HG03196 (cell line): ENCODE measurements around the gene C7.
"Not testable (repeated sequence)": the region's sequence is repeated elsewhere in the genome, so short reads cannot be mapped to it uniquely, and the experiment has no call there.

Experiments
- ATAC-seq: cut with Tn5 transposase; IDR thresholded peaks from one replicate; pipeline ENCODE4 v1.9.1; 2021; ENCODE audit not compliant: unreplicated experiment

Gene C7

GRCh38 chr5:40909264-40909663 is at the start of gene C7:
C7 (plus strand) TSS chr5:40909497; CDS start chr5:40909611, 114 bp downstream.
- no peak for ATAC-seq

DNA sequence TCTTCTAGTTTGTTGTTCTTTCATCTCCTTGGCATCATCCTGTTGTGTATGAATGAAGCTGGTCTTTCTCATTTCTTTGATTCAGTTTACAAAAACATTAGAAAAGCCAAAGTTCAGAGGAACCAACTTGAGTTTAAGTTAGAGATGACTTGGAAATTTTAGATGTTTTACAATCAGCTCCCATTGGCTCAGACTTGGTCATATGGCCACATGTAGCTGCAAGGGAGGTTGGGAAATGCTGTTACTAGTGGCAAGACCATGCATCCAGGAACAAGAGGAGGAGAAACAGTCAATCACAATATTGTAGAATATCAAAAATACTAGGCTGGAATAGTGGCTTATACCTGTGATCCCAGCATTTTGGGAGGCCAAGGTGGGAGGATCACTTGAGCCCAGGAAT is 48.6 kb upstream of the C7 start:
- ATAC-seq: no peak

DNA sequence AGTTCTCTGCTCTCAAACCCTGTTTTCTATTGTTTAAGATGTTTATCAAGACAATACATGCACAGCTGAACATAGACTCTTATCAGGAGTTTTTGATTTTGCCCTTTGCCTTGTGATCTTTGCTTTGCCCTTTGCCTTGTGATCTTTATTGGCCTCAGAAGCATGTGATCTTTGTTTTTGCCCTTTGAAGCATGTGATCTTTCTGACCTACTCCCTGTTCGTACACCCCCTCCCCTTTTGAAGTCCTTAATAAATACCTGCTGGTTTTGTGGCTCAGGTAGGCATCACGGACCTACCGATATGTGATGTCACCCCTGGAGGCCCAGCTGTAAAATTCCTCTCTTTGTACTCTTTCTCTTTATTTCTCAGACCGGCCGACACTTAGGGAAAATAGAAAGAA is 44.3 kb upstream of the C7 start:
- not testable (repeated sequence) for ATAC-seq

- ATAC-seq: no peak
Measured at GRCh38 chr5:40866844-40867243, 42.5 kb upstream of the C7 start.

DNA sequence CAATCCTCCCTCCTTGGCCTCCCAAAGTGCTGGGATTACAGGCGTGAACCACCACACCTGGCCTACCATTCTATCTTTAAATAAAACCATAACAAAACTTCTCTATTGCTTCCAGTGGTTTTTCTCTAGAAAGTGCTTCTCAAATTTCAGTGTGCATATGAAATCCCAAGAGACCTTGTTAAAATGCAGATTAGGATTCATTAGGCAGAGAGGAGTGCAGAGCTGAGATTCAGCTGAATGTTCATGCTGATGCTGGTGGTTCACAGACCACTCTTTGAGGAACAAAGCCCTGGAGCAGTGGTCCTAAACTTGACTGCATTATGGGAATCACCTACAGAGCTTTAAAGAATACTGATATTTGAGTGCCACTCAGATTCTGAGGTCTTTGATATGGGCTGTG is 39.9 kb upstream of the C7 start:
- no peak for ATAC-seq

- no peak for ATAC-seq
Measured at GRCh38 chr5:40871177-40871576, 38.1 kb upstream of the C7 start.

- ATAC-seq: not testable (repeated sequence)
Measured at GRCh38 chr5:40872253-40872652, 37.0 kb upstream of the C7 start.

- ATAC-seq: no peak
Measured at GRCh38 chr5:40873286-40873880, 35.9 kb upstream of the C7 start.

DNA sequence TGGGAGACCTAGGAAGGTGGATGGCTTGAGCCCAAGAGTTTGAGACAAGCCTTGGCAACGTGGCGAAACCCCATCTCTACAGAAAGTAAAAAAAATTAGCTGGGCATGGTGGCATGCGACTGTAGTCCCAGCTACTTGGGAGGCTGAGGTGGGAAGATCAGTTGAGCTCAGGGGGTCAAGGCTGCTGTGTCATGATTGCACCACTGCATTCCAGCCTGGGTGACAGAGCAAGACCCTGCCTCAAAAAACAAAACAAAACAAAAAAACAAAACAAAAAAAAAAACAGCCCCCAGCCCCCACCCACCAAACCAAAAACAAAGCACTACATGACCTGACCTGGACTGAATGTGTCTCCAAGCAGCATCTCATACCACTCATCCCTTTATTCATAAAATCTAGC is 33.3 kb upstream of the C7 start:
- no peak for ATAC-seq

DNA sequence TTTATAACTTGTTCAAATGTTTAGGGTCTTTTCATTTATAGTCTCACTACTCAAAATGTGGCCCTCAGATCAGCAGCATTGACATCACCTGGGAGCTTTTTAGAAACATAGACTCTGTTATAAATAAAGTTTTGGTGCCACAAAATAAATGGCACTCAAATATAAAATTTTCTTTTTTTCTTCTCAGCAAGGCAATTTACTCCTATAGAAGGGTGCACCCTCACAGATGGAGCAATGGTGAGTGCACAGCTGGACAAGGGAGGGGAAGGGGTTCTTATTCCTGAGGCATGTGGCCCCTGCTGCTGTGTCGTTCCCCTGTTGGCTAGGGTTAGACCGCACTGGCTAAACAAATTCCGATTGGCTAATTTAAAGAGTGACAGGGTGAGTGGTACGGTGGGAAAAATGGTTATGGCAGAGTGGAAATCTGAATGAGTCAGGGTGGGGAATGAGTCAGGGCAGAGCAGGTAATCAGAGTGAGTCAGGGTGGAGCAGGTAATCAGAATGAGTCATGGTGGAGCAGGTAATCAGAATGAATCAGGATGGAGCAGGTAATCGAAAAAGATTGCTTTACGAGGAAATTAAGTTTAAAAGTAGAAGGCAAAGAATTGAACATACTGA is 31.8 kb upstream of the C7 start:
- ATAC-seq: no peak

DNA sequence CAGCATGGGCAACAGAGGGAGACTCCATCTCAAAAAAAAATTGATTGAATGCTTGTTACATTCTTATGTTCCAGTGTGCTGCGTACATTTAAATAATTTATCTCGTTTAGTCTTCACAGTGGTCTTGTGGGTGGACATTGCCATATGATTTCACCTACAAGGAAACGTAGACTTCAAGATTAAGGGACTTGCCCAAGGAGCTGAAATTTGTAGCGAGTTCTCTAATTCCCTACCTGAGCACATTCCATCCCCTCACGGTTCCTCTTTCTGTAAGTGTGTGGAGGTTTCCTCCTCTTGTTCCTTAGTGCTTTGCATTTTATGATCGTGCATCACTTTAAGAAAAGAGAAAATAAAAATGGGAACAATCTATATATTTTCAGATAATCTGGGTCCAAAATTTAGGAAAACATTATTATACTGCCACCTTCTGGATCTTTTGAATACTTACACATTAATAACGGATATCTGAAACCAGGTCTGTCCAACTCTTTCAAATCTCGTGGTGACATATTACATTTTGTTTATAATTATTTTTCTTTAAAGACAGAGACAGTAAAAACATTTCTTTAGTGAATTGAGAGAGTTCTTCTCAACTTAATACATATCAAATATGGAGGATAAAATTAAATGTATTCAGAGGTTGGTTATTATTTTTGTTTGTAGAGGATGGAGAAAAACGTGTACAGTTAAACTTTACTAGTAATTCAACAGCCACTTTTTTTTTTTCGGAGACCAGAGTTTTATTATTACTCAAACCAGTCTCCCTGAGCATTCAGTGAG is 29.9 kb upstream of the C7 start:
- no peak for ATAC-seq

DNA sequence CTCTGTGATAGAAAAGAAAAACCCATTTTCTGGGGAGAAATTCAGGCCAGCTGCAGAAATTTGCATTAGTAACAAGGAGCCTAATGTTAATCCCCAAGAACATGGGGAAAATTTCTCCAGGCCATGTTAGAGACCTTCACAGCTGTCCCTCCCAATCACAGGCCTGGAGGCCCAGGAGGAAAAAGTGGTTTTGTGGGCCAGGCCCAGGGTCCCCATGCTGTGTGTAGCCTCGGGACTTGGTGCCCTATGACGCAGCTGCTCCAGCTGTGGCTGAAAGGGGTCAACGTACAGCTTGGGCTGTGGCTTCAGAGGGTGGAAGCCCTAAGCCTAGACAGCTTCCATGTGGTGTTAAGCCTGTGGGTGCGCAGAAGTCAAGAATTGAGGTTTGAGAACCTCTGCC is 27.0 kb upstream of the C7 start:
- ATAC-seq: no peak

- not testable (repeated sequence) for ATAC-seq
Measured at GRCh38 chr5:40883051-40883450, 26.2 kb upstream of the C7 start.

GRCh38 chr5:40895440-40896425 is 13.6 kb upstream of the C7 start:
- not testable (repeated sequence) for ATAC-seq

DNA sequence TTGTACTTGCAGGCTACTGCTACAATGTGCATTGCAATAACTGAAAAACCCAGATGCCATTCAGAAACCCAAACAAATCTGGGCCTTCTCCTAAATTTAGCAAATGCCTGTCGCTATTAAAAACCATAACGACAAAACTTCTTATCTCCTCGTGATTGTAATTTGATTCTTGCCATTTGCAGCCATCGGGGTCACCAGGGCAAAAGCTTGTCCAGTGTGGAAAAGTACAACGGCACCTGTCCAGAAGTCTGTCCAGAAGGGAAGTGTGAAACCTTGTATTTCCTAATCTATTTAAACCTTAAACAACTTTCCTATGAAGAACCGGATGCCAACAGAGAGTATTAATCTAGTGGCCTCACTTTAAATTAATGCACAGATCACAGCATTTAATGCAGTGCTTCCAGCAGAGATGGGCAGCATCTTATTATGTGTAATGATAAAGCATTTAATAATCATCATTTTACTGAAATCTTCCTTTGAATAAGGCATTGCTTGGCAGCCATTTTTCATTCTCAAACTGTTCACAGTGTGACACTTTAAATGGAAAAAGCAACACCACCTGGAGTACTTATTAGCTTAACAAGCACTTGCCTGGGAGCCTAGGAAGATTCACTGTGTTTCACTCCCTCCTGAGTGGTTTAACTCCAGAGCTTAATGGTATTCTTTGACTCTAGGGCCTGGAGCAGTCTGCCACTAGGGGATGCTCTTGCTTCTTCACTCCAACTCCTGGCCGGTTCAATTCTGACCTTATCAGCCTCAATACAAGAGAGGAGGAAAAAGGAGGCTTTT is 4.9 kb upstream of the C7 start:
- ATAC-seq: peak; percentile 87

DNA sequence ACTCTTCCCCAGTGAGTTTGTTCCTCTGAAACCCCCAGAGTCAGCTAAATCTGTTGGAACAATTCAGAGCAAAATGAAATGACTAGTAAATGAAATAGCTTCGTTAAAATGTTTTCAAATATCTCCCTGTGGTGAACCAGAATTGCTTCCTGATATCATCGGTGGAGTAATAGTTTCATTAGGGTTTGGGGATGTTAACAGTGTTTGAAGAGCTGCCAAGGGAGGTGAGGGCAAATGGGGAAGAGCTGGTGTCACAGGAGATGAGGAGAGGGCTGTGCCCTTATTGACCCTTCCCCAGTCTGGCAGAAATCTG is 4.3 kb upstream of the C7 start:
- ATAC-seq: no peak

DNA sequence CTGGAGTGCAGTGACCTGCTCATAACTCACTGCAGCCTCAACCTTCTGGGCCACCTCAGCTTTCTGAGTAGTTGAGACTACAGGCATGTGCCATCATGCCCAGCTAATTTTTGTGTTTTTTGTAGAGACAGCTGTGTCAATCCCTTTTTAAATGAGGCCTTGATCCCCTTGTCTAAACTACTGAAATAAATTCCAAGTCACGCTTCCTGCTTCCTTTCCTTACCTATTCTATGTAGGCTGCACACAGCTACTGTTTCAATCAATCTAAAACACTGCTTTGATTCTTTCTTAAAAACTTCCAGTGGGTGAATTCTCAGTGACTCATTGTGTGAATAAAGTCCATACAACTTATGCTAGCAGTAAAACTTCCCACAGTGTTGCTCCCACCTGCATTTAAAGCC is 2.9 kb upstream of the C7 start:
- ATAC-seq: no peak

DNA sequence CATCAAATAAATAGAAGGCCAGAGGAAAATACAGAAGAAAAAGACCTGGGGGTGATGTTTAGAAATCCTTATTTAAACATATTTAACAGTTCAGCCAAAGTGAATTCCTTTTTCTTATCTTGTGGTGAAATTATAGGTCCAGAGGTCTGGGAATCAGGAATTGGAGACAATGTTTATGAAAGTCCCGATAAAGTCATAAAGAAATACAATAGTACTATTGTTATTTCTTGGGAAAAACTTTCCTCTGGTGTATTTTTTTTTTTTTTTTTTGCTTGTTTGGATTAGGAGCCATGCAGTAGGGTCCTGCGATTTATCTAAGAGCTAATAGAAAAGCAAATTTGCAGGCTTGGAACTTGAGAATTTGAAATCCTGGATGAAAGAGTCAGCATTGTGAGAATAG is 426 bp downstream of the C7 start:
- ATAC-seq: no peak

DNA sequence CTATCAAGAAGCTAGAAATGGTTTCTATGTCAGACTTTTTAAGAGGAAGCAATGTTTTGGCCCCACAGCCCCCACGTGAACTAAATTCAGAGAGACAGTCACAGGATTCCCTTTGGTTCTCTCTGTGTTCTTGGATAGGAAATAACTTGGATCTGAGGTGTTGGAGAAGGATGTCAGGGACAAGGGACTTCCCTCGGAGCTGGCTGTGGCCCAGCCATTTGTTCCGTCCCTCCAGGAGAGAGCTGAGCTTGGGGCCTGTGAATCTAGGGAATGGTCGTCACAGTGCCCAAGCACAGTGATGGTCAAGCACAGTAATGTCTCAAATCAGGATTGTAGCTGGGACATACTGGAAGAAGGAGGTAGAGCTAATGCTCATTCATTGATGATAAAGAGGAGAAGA is 2.0 kb downstream of the C7 start:
- ATAC-seq: no peak

DNA sequence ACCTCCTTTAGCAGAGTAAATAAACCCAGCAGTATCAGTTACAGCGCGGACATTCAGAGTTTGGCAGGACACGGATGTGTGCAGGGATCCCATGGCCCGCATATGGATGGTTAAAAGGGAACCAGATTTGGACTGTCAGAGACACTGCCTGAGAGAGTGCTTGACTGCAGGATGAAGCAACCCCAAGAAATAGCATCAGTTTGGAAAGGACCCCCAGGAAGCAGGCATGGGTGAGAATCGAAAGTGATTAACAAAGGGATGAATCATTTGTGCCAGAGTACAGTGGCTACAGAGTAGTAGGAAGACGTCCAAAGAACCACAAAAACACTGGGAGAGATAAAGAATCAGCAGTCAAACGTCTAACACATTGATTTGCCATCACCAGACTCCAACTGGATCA is 5.5 kb downstream of the C7 start:
- ATAC-seq: no peak
